Measurements from ENCODE around the gene ZNF653. TPM values are rescaled to one million over a fixed set of nuclear protein-coding genes. Genes with fewer than 3 reads are reported as not detected.

Gene ZNF653
- total and polyA plus RNA-seq, 2 donors, result 6.9 to 14.1 TPM

DNA sequence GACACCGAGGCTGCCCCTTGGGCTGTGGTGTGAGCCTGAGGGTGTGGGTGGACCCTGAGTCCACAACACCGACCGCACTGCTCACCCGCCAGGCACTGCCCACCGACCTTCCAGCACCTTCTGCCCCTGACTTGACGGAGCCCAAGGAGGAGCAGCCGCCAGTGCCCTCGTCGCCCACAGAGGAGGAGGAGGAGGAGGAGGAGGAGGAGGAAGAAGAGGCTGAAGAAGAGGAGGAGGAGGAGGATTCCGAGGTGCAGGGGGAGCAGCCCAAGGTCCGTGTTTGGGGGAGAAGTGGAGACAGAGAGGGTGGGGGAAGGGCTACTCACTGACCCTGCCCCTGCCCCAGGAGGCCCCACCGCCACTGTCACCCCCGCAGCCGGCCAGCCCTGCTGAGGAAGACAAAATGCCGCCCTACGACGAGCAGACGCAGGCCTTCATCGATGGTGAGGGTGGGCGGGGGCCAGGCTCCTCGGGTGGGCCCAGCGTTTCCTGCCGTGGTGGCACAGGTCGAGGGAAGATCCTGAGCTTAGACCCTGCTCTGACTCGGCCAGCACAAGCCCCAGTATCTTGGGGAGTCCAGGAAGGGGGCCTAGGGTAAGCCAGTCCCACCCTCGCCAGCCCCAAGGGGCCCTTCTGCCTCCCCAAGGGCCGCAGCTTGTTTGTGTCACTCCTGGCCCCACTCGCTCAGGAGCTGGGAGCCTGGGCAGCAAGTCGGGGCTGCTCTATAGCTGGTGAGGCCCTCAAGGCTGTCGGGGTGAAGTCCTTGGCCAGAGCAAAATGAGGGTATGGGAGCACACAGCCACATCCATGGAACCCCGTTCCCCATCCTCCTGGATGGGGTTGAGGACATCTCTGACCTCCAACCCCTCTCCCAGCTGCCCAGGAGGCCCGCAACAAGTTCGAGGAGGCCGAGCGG, 58.0 kb downstream of the ZNF653 start:
- no peaks in the 10 kb centered on the region for H3K27me3 ChIP-seq (ENCODE audit: control insufficient read depth in 2 of 2, insufficient read depth in 1 of 2, low read length in 1 of 2)
- no peaks in the 10 kb centered on the region for H3K9me3 ChIP-seq (ENCODE audit: control insufficient read depth in 2 of 2, insufficient read depth in 1 of 2, low read length in 1 of 2)
- peaks cover 0 to 3% of the 10 kb centered on the region in 2 donors for H3K4me1 ChIP-seq (ENCODE audit: control insufficient read depth in 2 of 2, insufficient read depth in 2 of 2, low read length in 2 of 2)
- peaks cover 54 to 76% of the 10 kb centered on the region in 2 donors for H3K36me3 ChIP-seq (ENCODE audit: control insufficient read depth in 2 of 2, insufficient read depth in 2 of 2, low read length in 1 of 2)
- no peak overlapping the region for H3K4me3 ChIP-seq (ENCODE audit: low read length in 2 of 2)
- 97% methylated on average over 35 of the region's 35 CpGs for WGBS
- DNase-seq (ENCODE audit: low read depth in 6 of 9, low spot score in 9 of 9), result no peak
- H3K27ac ChIP-seq (ENCODE audit: low read depth in 1 of 2, low read length in 1 of 2), result no peak overlapping the region

DNA sequence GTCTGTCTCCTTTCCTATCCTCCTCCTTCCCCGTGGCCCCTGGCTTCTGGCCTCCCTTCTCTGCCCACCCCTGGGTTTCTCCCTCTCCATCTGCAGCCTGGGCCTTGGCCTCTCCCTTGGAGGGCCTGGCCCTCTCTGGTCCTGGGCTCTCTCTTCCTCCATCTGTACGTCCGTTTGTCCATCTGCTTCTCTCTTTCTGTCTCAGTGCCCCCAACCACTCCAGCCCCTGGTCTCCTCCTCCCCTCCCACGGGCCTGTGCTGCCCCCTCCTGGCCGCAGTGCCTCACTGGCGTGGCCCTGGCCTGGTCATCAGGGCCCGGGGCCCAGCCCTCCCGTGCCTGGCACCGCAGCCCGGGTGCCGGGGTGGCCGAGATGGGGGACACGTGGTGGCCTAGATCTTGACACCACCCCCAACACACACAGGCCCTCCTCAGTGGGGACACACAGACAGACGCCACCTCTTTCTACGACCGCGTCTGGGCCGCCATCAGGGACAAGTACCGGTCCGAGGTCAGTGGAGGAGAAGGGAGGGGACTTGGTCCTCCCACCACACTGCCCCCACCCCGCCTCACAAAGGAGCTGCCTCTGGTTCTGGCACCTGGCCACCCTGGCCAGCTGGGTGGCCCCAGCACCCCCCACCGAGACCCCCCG, 58.9 kb downstream of the ZNF653 start:
- 94% methylated on average over 23 of the region's 23 CpGs for WGBS
- Histone ChIP-seq H3K36me3 (ENCODE audit: control insufficient read depth in 2 of 2, insufficient read depth in 2 of 2, low read length in 1 of 2) (peaks cover 63 to 85% of the 10 kb centered on the region in 2 donors), H3K9me3 (ENCODE audit: control insufficient read depth in 2 of 2, insufficient read depth in 1 of 2, low read length in 1 of 2) (no peaks in the 10 kb centered on the region), H3K27me3 (ENCODE audit: control insufficient read depth in 2 of 2, insufficient read depth in 1 of 2, low read length in 1 of 2) (no peaks in the 10 kb centered on the region), H3K4me3 (ENCODE audit: low read length in 2 of 2) (no peak overlapping the region), H3K4me1 (ENCODE audit: control insufficient read depth in 2 of 2, insufficient read depth in 2 of 2, low read length in 2 of 2) (peaks cover 0 to 3% of the 10 kb centered on the region in 2 donors), H3K27ac (ENCODE audit: low read depth in 1 of 2, low read length in 1 of 2) (no peak overlapping the region)
- no peak for DNase-seq (ENCODE audit: low read depth in 6 of 9, low spot score in 9 of 9)

DNA sequence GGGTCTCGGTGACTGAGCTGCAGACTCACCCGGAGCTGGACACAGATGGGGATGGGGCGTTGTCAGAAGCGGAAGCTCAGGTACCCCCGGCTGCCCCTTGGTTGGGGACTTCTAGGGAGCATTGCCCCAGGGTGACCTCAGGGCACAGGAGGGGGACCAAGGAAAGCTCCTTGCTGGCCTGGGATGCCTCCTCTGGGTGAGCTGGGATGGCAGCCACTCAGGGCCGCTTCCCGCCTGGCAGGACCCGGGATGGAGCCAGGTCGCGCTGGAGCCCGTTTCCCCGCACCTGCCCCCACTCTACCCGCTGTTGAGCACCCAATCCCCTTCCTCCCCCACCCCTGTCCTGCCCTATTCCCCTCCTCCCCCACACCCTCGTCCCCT, 59.4 kb downstream of the ZNF653 start:
- Histone ChIP-seq H3K36me3 (ENCODE audit: control insufficient read depth in 2 of 2, insufficient read depth in 2 of 2, low read length in 1 of 2) (peaks cover 68 to 90% of the 10 kb centered on the region in 2 donors), H3K9me3 (ENCODE audit: control insufficient read depth in 2 of 2, insufficient read depth in 1 of 2, low read length in 1 of 2) (no peaks in the 10 kb centered on the region), H3K4me1 (ENCODE audit: control insufficient read depth in 2 of 2, insufficient read depth in 2 of 2, low read length in 2 of 2) (peaks cover 0 to 3% of the 10 kb centered on the region in 2 donors), H3K27me3 (ENCODE audit: control insufficient read depth in 2 of 2, insufficient read depth in 1 of 2, low read length in 1 of 2) (no peaks in the 10 kb centered on the region), H3K27ac (ENCODE audit: low read depth in 1 of 2, low read length in 1 of 2) (no peak overlapping the region), H3K4me3 (ENCODE audit: low read length in 2 of 2) (no peak overlapping the region)
- WGBS, result 97% methylated on average over 14 of the region's 14 CpGs
- DNase-seq (ENCODE audit: low read depth in 6 of 9, low spot score in 9 of 9), result no peak

DNA sequence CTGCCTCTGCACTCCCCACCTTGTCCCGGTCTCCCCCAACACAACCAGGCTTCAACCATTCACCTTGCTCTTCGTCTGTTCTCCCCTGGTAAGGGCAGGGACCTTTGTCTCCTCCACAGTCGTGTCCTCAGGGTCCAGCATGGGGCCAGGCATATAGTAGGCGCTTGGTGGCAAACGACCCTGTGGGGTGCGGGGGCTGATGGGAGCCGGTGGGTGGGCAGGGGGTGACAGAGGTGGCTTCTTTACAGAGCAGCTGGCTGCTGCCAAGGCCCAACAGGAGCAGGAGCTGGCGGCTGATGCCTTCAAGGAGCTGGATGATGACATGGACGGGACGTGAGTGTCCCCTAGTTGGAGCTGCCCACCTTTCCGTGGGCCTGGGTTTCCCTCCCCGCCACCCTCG, 60.5 kb downstream of the ZNF653 start:
- Histone ChIP-seq H3K27ac (ENCODE audit: low read depth in 1 of 2, low read length in 1 of 2) (no peak overlapping the region), H3K4me1 (ENCODE audit: control insufficient read depth in 2 of 2, insufficient read depth in 2 of 2, low read length in 2 of 2) (peaks cover 0 to 3% of the 10 kb centered on the region in 2 donors), H3K4me3 (ENCODE audit: low read length in 2 of 2) (no peak overlapping the region), H3K9me3 (ENCODE audit: control insufficient read depth in 2 of 2, insufficient read depth in 1 of 2, low read length in 1 of 2) (no peaks in the 10 kb centered on the region), H3K36me3 (ENCODE audit: control insufficient read depth in 2 of 2, insufficient read depth in 2 of 2, low read length in 1 of 2) (peaks cover 78 to 92% of the 10 kb centered on the region in 2 donors), H3K27me3 (ENCODE audit: control insufficient read depth in 2 of 2, insufficient read depth in 1 of 2, low read length in 1 of 2) (no peaks in the 10 kb centered on the region)
- no peak for DNase-seq (ENCODE audit: low read depth in 6 of 9, low spot score in 9 of 9)
- 98% methylated on average over 13 of the region's 13 CpGs for WGBS

DNA sequence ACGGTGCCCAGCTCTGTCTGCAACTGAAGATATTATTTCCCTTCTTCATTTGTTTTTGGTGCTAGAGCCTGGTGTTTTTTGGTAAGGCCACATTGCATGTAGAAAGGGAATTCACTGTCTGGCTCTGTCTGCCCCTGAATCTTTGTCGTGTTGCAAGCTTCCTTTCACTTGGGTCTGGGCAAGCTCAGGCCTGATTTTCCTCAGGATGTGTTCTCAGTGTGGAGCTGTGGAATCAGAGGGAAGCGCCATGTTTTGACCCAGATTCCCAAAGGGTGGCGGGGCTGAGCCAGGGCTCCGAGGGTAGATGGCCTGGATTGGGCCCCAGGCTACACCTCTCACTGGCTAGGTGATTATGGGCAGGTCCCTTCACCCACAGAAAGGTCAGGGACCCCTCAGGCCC, 61.6 kb downstream of the ZNF653 start:
- no peak for DNase-seq (ENCODE audit: low read depth in 6 of 9, low spot score in 9 of 9)
- WGBS, result 94% methylated on average over 5 of the region's 5 CpGs

DNA sequence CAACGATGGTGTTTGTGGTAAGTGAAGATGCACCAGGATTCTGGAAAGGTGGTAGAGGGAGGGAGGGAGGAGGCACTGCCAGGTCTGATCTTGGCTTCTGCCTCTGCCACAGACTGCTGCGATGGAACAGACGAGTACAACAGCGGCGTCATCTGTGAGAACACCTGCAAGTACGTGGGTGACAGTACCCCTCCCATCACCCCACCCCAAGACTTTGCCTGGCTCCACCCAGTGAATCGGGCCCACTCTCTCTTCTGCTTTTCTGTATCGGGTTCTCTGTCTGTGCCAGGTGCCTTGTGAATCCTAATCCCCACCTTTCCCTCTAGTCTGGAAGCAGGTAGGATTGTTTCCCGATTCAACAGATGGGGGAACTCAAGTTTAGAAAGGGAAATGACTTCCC, 67.7 kb downstream of the ZNF653 start:
- WGBS, result 97% methylated on average over 9 of the region's 9 CpGs
- Histone ChIP-seq H3K9me3 (ENCODE audit: control insufficient read depth in 2 of 2, insufficient read depth in 1 of 2, low read length in 1 of 2) (no peaks in the 10 kb centered on the region), H3K4me1 (ENCODE audit: control insufficient read depth in 2 of 2, insufficient read depth in 2 of 2, low read length in 2 of 2) (peaks cover 10 to 16% of the 10 kb centered on the region in 2 donors), H3K4me3 (ENCODE audit: low read length in 2 of 2) (no peak overlapping the region), H3K36me3 (ENCODE audit: control insufficient read depth in 2 of 2, insufficient read depth in 2 of 2, low read length in 1 of 2) (peaks cover 50 to 51% of the 10 kb centered on the region in 2 donors), H3K27ac (ENCODE audit: low read depth in 1 of 2, low read length in 1 of 2) (no peak overlapping the region), H3K27me3 (ENCODE audit: control insufficient read depth in 2 of 2, insufficient read depth in 1 of 2, low read length in 1 of 2) (no peaks in the 10 kb centered on the region)
- DNase-seq (ENCODE audit: low read depth in 6 of 9, low spot score in 9 of 9), result no peak

More for the DNA sequence above, 61.6 kb downstream of the ZNF653 start:
- Histone ChIP-seq H3K4me1 (ENCODE audit: control insufficient read depth in 2 of 2, insufficient read depth in 2 of 2, low read length in 2 of 2) (peaks cover 0 to 3% of the 10 kb centered on the region in 2 donors), H3K27ac (ENCODE audit: low read depth in 1 of 2, low read length in 1 of 2) (no peak overlapping the region), H3K4me3 (ENCODE audit: low read length in 2 of 2) (no peak overlapping the region), H3K9me3 (ENCODE audit: control insufficient read depth in 2 of 2, insufficient read depth in 1 of 2, low read length in 1 of 2) (no peaks in the 10 kb centered on the region), H3K36me3 (ENCODE audit: control insufficient read depth in 2 of 2, insufficient read depth in 2 of 2, low read length in 1 of 2) (peaks cover 78 to 86% of the 10 kb centered on the region in 2 donors), H3K27me3 (ENCODE audit: control insufficient read depth in 2 of 2, insufficient read depth in 1 of 2, low read length in 1 of 2) (no peaks in the 10 kb centered on the region)

DNA sequence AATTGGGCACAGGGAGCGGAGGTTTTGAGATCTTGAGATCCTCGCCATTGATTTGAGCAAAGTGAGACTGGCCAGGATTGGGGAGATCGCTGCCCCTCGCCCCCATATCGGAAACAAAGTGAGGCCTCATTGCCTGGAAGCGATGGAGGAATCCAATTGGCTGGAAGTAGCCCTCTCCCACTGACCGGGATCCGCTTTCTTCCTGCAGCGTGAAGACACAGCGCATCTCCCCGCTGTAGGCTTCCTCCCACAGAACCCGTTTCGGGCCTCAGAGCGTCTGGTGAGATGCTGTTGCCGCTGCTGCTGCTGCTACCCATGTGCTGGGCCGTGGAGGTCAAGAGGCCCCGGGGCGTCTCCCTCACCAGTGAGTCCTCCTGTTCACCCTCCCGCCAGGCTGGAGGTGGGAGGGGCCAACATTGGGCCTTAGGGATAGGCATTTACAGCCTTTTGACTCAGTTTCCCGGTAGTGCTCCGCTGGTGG, 69.8 kb downstream of the ZNF653 start:
- H3K4me1 ChIP-seq (ENCODE audit: control insufficient read depth in 2 of 2, insufficient read depth in 2 of 2, low read length in 2 of 2), result peaks cover 10 to 16% of the 10 kb centered on the region in 2 donors
- H3K4me3 ChIP-seq (ENCODE audit: low read length in 2 of 2), result peak overlapping the region; percentile 68 to 96
- H3K27ac ChIP-seq (ENCODE audit: low read depth in 1 of 2, low read length in 1 of 2), result peak overlapping the region; percentile 78 to 88
- WGBS, result 5% methylated on average over 21 of the region's 21 CpGs
- H3K36me3 ChIP-seq (ENCODE audit: control insufficient read depth in 2 of 2, insufficient read depth in 2 of 2, low read length in 1 of 2), result peaks cover 30 to 32% of the 10 kb centered on the region in 2 donors
- no peaks in the 10 kb centered on the region for H3K27me3 ChIP-seq (ENCODE audit: control insufficient read depth in 2 of 2, insufficient read depth in 1 of 2, low read length in 1 of 2)
- no peaks in the 10 kb centered on the region for H3K9me3 ChIP-seq (ENCODE audit: control insufficient read depth in 2 of 2, insufficient read depth in 1 of 2, low read length in 1 of 2)
- no peak for DNase-seq (ENCODE audit: low read depth in 6 of 9, low spot score in 9 of 9)

DNA sequence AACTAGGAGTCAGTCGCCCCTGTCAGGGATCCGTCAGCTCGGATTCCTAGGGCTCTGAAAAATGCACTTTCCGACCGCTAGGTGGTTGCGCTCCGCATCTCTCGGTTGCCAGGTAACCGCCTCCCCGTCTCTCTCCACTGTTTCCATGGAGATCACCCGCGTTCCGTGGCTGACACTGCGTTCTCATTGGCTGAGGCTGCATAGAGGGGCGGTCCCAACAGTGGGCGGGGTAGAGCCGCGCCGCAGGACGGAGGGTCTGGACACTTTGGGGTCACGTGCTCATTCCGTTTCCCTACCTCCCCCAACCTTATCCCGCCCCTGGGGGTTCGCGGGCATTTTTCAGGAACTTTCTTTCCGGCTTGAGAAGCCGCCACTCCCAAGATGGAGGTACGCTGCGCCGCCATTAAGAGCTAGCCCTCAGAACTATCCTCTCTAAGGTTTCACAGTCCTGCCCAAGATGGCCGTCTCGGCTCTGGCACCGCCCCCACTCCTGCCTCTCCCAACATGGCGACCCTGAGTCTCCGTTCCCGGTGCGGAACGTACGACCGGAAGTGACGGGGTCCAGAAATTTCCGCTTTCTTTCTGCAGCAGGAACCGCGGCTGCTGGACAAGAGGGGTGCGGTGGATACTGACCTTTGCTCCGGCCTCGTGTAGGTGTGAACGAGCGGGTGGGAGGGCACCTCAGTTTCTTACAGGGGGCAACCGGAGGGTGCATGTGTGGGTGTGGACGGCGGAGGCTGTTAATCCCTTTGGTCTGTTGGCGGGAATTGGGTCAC, 70.4 kb downstream of the ZNF653 start, which contains the start of the genes ODAD3 and PRKCSH:
ODAD3 (minus strand) TSS at position 65 of the 776 bp plus-strand sequence. CDS start 105 bp downstream, outside the sequence.
PRKCSH (plus strand) TSS at position 579 of the 776 bp plus-strand sequence. CDS start 483 bp downstream, outside the sequence.
- Histone ChIP-seq H3K9me3 (ENCODE audit: control insufficient read depth in 2 of 2, insufficient read depth in 1 of 2, low read length in 1 of 2) (no peaks in the 10 kb centered on the region), H3K27ac (ENCODE audit: low read depth in 1 of 2, low read length in 1 of 2) (peak within 1 kb of the TSS; percentile 78 to 88), H3K4me3 (ENCODE audit: low read length in 2 of 2) (peak within 1 kb of the TSS; percentile 68 to 96), H3K27me3 (ENCODE audit: control insufficient read depth in 2 of 2, insufficient read depth in 1 of 2, low read length in 1 of 2) (peaks cover 0 to 5% of the 10 kb centered on the region in 2 donors), H3K4me1 (ENCODE audit: control insufficient read depth in 2 of 2, insufficient read depth in 2 of 2, low read length in 2 of 2) (peaks cover 10 to 16% of the 10 kb centered on the region in 2 donors), H3K36me3 (ENCODE audit: control insufficient read depth in 2 of 2, insufficient read depth in 2 of 2, low read length in 1 of 2) (peaks cover 24 to 25% of the 10 kb centered on the region in 2 donors)
- under 1% methylated on average over 53 of the region's 53 CpGs for WGBS
- peak; percentile 95 to 100 (median 98) for DNase-seq (ENCODE audit: low read depth in 6 of 9, low spot score in 9 of 9)

All from thymus (tissue), 11 donors.